ENCODE results near the gene PRICKLE4. TPM values are rescaled to one million over a fixed set of nuclear protein-coding genes. Genes with fewer than 3 reads are reported as not detected.

The PRICKLE4 gene
- total and polyA plus RNA-seq, 2 of the 13 experiments (the other 11 are each of a cell fraction or from before 2014, with no cell fraction given): 0.92 to 1.2 TPM

GRCh38 chr6:41741625-41742490 is 38.7 kb upstream of the PRICKLE4 start (continued):
- TF ChIP-seq, protein P1, sequence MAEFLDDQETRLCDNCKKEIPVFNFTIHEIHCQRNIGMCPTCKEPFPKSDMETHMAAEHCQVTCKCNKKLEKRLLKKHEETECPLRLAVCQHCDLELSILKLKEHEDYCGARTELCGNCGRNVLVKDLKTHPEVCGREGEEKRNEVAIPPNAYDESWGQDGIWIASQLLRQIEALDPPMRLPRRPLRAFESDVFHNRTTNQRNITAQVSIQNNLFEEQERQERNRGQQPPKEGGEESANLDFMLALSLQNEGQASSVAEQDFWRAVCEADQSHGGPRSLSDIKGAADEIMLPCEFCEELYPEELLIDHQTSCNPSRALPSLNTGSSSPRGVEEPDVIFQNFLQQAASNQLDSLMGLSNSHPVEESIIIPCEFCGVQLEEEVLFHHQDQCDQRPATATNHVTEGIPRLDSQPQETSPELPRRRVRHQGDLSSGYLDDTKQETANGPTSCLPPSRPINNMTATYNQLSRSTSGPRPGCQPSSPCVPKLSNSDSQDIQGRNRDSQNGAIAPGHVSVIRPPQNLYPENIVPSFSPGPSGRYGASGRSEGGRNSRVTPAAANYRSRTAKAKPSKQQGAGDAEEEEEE (CRISPR knock-in tag; IDR thresholded peaks at IDR 0.05; ENCODE audit: borderline replicate concordance): no peak
- TF ChIP-seq, protein P2, sequence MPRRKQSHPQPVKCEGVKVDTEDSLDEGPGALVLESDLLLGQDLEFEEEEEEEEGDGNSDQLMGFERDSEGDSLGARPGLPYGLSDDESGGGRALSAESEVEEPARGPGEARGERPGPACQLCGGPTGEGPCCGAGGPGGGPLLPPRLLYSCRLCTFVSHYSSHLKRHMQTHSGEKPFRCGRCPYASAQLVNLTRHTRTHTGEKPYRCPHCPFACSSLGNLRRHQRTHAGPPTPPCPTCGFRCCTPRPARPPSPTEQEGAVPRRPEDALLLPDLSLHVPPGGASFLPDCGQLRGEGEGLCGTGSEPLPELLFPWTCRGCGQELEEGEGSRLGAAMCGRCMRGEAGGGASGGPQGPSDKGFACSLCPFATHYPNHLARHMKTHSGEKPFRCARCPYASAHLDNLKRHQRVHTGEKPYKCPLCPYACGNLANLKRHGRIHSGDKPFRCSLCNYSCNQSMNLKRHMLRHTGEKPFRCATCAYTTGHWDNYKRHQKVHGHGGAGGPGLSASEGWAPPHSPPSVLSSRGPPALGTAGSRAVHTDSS (CRISPR knock-in tag; conservative IDR thresholded peaks at IDR 0.05): no peak
- TF ChIP-seq HIC2 (CRISPR knock-in tag; IDR thresholded peaks at IDR 0.05; ENCODE audit: low read depth) (no peak), POGK (CRISPR knock-in tag; conservative IDR thresholded peaks at IDR 0.05) (no peak; the same call in 1 of the 2 replicates), ZSCAN30 (CRISPR knock-in tag; IDR thresholded peaks at IDR 0.05) (no peak), FOXA3 (CRISPR knock-in tag; IDR thresholded peaks at IDR 0.05) (peak; percentile 64), ZNF33B (CRISPR knock-in tag; IDR thresholded peaks at IDR 0.05) (no peak), THYN1 (CRISPR knock-in tag; IDR thresholded peaks at IDR 0.05; ENCODE audit: borderline replicate concordance, low read depth) (peak; percentile 60; the same call in 1 of the 2 replicates), ZNF674 (CRISPR knock-in tag; IDR thresholded peaks at IDR 0.05; ENCODE audit: low read depth) (no peak), ZNF17 (CRISPR knock-in tag; IDR thresholded peaks at IDR 0.05) (no peak), ATF4 (CRISPR knock-in tag; IDR thresholded peaks at IDR 0.05) (0 out of 4 replicates have a peak, but pooled peaks of 1 of the 2 experiments have one; percentile 29), ZNF383 (CRISPR knock-in tag; IDR thresholded peaks at IDR 0.05; ENCODE audit: borderline replicate concordance) (no peak), TCF7L2 (IDR thresholded peaks at IDR 0.05; ENCODE audit: low read depth, low read length) (no peak), LRRFIP1 (CRISPR knock-in tag; conservative IDR thresholded peaks at IDR 0.05) (no peak), DNMT3B (CRISPR knock-in tag; conservative IDR thresholded peaks at IDR 0.05) (no peak), ZNF224 (CRISPR knock-in tag; IDR thresholded peaks at IDR 0.05) (peak; percentile 64; the same call in 1 of the 2 replicates)

Data from HepG2 (cell line).